AG10803 (cell line): ENCODE data around the gene SLC22A25.

Experiments used
- DNase-seq: peaks from one replicate; pipeline ENCODE4 v3.0.0; 2010; ENCODE audit warnings: low read depth
- H3K4me3 ChIP-seq: 2 replicates; pipeline ENCODE4 v1.5.1; 2011; ENCODE audit warnings: mild to moderate bottlenecking, low read length, control low read depth
- TF ChIP-seq, protein P1 (sequence below): conservative IDR thresholded peaks from 2 replicates; pipeline ENCODE4 v1.5.1; 2011; ENCODE audit warnings: mild to moderate bottlenecking, low read length, control low read depth, inconsistent platforms

SLC22A25 gene

DNA sequence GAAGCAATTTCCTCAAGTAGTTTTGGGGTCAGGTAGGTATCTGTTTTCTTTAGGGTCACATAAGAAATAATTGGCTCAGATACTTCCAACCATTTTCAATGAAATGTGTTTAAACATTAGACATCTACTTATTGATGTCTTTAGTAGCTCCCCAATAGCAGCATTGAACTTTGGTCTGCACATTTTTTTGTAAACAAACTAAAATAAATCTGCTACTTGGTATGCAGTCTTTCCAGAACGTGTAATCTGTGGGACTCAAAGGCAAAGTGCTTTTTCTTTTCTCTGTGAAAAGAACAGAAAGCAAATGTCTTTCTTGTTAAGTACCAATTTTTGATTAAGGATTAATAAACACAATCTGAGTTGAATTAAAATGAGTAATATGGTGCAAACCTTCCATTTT, 13.6 kb downstream of the SLC22A25 start:
- no peak overlapping the region for H3K4me3 ChIP-seq
- TF ChIP-seq, protein P1, sequence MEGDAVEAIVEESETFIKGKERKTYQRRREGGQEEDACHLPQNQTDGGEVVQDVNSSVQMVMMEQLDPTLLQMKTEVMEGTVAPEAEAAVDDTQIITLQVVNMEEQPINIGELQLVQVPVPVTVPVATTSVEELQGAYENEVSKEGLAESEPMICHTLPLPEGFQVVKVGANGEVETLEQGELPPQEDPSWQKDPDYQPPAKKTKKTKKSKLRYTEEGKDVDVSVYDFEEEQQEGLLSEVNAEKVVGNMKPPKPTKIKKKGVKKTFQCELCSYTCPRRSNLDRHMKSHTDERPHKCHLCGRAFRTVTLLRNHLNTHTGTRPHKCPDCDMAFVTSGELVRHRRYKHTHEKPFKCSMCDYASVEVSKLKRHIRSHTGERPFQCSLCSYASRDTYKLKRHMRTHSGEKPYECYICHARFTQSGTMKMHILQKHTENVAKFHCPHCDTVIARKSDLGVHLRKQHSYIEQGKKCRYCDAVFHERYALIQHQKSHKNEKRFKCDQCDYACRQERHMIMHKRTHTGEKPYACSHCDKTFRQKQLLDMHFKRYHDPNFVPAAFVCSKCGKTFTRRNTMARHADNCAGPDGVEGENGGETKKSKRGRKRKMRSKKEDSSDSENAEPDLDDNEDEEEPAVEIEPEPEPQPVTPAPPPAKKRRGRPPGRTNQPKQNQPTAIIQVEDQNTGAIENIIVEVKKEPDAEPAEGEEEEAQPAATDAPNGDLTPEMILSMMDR = no peak
- DNase-seq = no peak

DNA sequence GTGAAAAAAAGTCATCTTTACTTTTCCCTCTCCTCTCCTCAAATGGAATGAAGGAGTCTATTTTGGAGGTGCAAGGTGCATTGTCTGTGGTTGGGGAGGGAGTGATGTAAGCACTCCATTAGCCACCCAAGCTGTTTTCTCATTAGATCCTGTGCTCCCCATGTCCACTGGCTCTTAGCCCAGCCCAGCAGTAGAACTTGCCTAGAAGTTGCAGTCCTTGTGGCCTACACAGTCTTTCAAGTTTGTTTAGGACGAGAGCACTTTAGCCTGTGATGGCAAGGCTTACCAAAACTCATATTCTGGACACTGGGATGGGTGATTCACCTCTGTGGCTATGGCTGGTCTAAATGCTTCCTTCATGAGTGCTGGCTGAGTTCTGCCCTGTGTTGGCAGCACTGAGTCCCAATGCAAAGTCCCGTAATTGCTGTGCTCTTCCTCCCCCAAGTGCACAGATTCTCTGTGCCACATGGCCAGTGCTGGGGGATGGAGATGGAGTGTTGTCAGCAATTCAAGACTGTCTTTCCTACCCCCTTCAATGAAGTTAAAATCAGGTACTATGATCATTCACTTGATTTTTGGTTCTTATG, 15.8 kb downstream of the SLC22A25 start:
- no peak overlapping the region for H3K4me3 ChIP-seq
- TF ChIP-seq, protein P1 = no peak
- no peak for DNase-seq

DNA sequence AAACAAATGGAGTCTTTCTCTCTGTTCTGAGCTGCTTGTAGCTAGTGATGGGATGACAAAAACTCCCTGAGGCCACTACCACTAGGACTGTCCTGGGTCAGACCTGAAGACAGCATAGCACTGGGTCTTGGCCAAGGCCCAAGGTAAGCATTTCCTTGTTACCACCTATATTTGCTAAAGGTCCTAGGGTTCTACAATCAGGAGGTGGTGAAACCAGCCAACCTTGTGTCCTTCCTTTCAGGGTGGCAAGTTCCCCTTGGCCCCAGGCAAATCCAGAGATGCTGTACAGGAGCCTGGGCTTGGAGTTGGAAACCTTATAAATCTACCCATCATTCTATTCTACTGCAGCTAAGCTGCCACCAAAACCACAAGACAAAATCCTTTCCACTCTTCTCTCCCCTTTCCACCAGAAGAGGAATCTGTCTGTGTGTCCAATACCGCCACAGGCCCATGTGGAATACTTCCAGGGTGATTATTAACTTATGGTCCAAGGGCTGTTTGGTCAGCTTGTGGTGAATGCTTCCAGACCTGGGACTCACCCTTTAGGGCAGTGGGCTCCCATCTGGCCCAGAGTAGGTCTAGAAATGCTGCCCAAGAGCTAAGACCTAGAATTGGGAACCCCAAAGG, 16.8 kb downstream of the SLC22A25 start:
- TF ChIP-seq, protein P1 = no peak
- no peak for DNase-seq
- H3K4me3 ChIP-seq = no peak overlapping the region

DNA sequence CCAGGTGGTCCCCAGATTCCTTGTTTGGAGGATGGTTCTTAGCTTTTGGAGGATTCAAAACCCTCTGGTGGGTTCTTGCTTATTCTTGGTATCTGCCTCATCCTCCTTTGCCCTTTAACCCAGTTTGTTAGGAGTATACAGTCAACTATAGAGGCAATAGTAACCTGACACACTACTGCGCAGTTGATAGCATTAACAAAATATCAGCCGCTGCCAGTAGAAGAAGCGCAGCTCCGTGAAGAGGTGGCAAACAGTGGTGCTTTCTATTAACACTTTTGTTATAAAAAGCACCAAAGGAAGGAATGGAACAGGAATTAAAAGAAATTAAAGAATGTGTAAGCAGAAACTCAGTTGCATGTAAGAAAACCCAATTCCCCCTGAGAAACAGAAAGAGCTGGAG, 29.3 kb downstream of the SLC22A25 start:
- DNase-seq = no peak
- TF ChIP-seq, protein P1 = no peak

DNA sequence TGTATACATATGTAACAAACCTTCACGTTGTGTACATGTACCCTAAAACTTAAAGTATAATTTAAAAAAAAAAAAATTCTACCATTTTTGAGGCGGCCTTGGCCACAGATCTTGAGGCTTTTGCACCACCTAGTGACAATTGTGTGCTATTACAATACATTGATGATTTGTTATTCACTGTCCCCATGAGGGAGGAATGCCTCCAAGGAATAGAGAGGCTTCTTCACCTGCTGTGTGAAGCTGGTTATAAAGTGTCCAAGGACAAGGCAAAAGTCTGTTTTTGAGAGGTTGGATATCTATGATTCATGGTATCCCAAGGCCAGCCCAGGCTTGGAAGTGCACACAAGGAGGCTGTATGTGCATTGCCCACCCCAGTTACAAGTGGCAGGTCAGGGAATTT, 30.7 kb downstream of the SLC22A25 start:
- no peak overlapping the region for H3K4me3 ChIP-seq
- peak; percentile 7 for DNase-seq
- TF ChIP-seq, protein P1 = peak; percentile 51

More for the DNA sequence above, 29.3 kb downstream of the SLC22A25 start:
- no peak overlapping the region for H3K4me3 ChIP-seq

DNA sequence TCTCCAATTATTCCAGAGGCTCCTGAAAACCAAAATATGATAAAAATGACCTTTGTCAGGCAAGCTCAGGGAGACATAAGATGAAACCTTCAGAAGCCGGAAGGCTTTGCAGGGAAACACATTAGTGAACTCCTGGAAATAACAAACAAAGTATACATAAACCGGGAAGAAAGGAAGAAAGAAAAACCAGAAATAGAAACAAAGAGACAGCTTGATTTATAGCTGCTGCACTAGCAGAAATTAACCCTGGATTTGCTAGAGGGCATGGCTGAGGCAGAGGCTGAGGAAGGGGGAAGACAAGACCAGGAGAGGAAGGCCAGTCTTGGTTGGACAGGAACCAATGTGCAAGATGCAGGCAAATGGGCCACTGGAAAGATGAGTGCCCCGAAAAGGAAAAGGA, 33.3 kb downstream of the SLC22A25 start:
- no peak for DNase-seq
- TF ChIP-seq, protein P1 = no peak
- no peak overlapping the region for H3K4me3 ChIP-seq
